ENCODE measurements around the gene NRDE2.

Gene NRDE2

GRCh38 chr14:90331497-90332270 lies at the start of gene NRDE2:
NRDE2 (minus strand) TSS chr14:90331941; CDS start chr14:90331904, 37 bp downstream.
- TF ChIP-seq CTCF (conservative IDR thresholded peaks at IDR 0.05) (no peak), ZFX (IDR thresholded peaks at IDR 0.05) (peak; percentile 96)

DNA sequence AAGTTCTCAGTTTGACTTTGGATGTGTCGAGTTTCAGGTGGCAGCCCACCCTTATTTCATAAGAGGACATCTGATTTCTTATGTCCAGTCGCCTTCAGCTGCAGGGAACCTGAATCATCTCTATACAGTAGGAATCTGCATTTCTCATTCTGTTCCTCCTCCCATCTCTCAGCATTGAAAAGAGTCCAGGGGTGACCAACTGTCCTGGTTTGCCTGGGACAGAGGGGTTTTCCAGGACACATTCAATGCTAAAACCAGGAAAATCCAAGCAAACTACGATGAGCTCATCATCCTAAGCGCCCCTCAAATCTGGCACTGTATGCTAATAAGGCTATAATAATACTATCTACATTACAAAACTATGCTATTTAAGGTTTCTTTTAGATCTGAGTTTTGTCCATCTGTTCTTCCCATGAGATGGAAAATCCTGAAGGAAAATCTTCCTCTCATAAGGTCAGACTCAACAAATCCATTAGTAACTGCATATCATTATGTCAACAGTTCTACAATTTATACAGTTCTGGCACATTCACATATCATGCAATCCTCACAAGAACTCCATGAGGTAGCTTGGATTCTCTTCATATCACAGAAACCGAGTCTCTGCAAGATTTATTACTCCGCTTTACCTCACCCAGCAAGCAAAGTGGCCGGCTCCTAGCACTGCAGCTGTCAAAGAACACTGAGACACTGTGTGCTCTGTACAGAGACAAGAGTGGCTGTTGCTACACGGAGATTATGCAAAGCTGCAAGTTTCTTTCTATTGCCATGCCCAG lies 49.5 kb upstream of the NRDE2 start:
- H3K27ac ChIP-seq, result no peak overlapping the region

More at GRCh38 chr14:90331497-90332270, at the start of gene NRDE2:
- peak within 1 kb of the TSS; percentile 85 for H3K27ac ChIP-seq

DNA sequence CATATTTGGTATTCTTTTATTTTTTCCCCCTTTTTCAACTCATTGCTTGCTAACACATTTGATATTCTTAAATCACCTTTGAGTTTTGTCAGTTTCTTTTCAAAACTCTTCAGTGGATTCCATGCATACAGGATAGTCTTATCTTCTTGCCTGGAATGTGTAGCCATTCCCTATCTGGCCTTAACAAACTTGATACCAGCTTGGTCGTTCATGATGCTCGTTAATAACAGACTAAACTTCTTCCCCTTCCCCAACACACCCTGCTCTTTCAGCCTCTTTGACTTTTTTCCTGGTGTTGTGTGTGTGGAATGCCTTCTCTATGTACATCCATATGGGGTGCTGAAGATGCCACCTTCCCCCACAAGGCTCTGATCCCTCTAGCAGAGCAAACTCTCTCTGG lies 47.4 kb upstream of the NRDE2 start:
- no peak for TF ChIP-seq CTCF (conservative IDR thresholded peaks at IDR 0.05)
- no peak for TF ChIP-seq ZFX (IDR thresholded peaks at IDR 0.05)
- H3K27ac ChIP-seq, result no peak overlapping the region

More for the DNA sequence above, 49.5 kb upstream of the NRDE2 start:
- TF ChIP-seq ZFX (IDR thresholded peaks at IDR 0.05), result no peak
- TF ChIP-seq CTCF (conservative IDR thresholded peaks at IDR 0.05), result no peak

GRCh38 chr14:90378249-90378648 lies 46.5 kb upstream of the NRDE2 start:
- H3K27ac ChIP-seq, result no peak overlapping the region
- TF ChIP-seq CTCF (conservative IDR thresholded peaks at IDR 0.05) (no peak), ZFX (IDR thresholded peaks at IDR 0.05) (no peak)

DNA sequence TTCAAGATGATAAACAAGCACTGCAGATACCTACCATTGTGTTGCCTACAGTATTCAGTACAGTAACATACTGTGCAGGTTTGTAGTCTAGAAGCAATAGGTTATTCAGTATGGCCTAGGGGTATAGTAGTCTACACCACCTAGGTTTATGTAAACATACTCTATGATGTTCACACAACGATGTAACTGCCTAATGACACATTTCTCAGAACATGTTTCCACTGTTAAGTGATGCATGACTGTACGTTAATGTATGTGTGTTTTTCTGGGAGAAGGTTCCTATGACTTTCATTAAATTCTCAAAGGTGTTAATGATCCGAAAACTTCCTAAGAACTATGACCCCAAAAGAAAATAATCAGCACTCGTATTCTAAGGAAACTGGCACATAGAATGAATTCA lies 44.2 kb upstream of the NRDE2 start:
- no peak for TF ChIP-seq CTCF (conservative IDR thresholded peaks at IDR 0.05)
- no peak for TF ChIP-seq ZFX (IDR thresholded peaks at IDR 0.05)
- H3K27ac ChIP-seq, result no peak overlapping the region

DNA sequence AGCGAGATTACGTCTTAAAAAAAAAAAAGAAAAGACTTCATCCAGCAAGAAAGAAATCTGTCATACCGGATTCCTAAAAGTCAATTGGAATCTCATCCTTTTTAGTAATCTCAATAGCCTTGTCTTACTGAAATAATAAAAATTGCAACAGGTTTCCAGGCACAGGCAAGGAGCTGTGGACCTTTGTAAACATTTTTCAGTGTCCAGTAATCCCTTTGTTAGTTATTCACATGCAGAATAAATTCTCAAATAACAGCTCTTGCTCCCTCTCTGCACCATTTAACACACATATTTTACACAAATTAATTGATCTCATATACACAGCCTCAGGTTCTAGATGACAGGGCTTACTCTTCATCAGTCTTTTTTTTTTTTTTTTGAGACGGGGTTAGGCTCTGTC lies 43.1 kb upstream of the NRDE2 start:
- no peak overlapping the region for H3K27ac ChIP-seq
- TF ChIP-seq ZFX (IDR thresholded peaks at IDR 0.05), result no peak
- TF ChIP-seq CTCF (conservative IDR thresholded peaks at IDR 0.05), result no peak

- no peak for TF ChIP-seq CTCF (conservative IDR thresholded peaks at IDR 0.05)
- TF ChIP-seq ZFX (IDR thresholded peaks at IDR 0.05), result no peak
- H3K27ac ChIP-seq, result no peak overlapping the region
Observed at GRCh38 chr14:90373887-90374286, 42.1 kb upstream of the NRDE2 start.
